K562 (cell line): ENCODE measurements around the gene CALHM1. TPM values are rescaled to one million over a fixed set of nuclear protein-coding genes. Genes with fewer than 3 reads are reported as not detected.

Source experiments
- BDP1 ChIP-seq: IDR thresholded peaks from 3 replicates; pipeline ENCODE4 v1.6.1; 2011; ENCODE audit not compliant: insufficient read length, insufficient read depth
- BMI1 ChIP-seq: fragments of 150-350 bp; IDR thresholded peaks from 2 replicates; pipeline ENCODE4 v1.6.1; 2014; ENCODE audit warnings: low read length
- EHMT2 ChIP-seq: fragments of 450-650 bp; IDR thresholded peaks from 2 replicates; pipeline ENCODE4 v1.6.1; 2018; ENCODE audit warnings: antibody characterized with exemption
- GTF2F1 ChIP-seq: IDR thresholded peaks from 2 replicates; pipeline ENCODE4 v1.6.1; 2011; ENCODE audit warnings: low read depth, low read length, improper control_type of control experiment
- HDAC1 ChIP-seq, 2 experiments: fragments of 450-650 bp; IDR thresholded peaks; 2 replicates each; pipeline ENCODE4 v1.6.1; 2016 to 2017; ENCODE audit warnings: inconsistent platforms in 1 of 2, mild to moderate bottlenecking in 1 of 2, moderate library complexity in 1 of 2
- HDAC3 ChIP-seq: fragments of 450-650 bp; IDR thresholded peaks from 2 replicates; pipeline ENCODE4 v1.6.1; 2018; ENCODE audit warnings: borderline replicate concordance, mild to moderate bottlenecking, moderate library complexity; ENCODE audit not compliant: partially characterized antibody
- KAT2B ChIP-seq: IDR thresholded peaks from one replicate; pipeline ENCODE4 v1.6.1; 2012; ENCODE audit warnings: low read depth, mild to moderate bottlenecking, control low read depth, inconsistent platforms, low read length, moderate library complexity
- RBFOX2 ChIP-seq: fragments of 200-400 bp; formaldehyde crosslinking; IDR thresholded peaks from 2 replicates; pipeline ENCODE4 v1.6.1; 2017; ENCODE audit warnings: low read depth, mild to moderate bottlenecking, low read length, moderate library complexity
- RBM14 ChIP-seq: fragments of 200-400 bp; formaldehyde crosslinking; IDR thresholded peaks from 2 replicates; pipeline ENCODE4 v1.6.1; 2018; ENCODE audit warnings: low read depth, mild to moderate bottlenecking, low read length, moderate library complexity, borderline replicate concordance; ENCODE audit not compliant: insufficient read depth
- SAP30 ChIP-seq: fragments of 200-600 bp; sonication (generic); IDR thresholded peaks from 2 replicates; pipeline ENCODE4 v1.6.1; 2012; ENCODE audit warnings: borderline replicate concordance, low read depth, mild to moderate bottlenecking, moderate library complexity, low read length, control low read depth, inconsistent platforms; ENCODE audit not compliant: insufficient read depth, poor library complexity, severe bottlenecking
- ZNF311 ChIP-seq: fragments of 250-450 bp; sonication (Bioruptor Pico); IDR thresholded peaks from 2 replicates; pipeline ENCODE4 v1.4.0; 2020; ENCODE audit warnings: mild to moderate bottlenecking, moderate library complexity
- polyA plus RNA-seq, 8 experiments: library from polyadenylated mRNA; depleted of rRNA in 4 of 8; stranded (reverse) in 5 of 8; unstranded in 3 of 8; fragments of >200 nt; fragmentation: Nextera tagmentation in 2 of 8; fragmentation: Illumina TruSeq in 1 of 8; extraction: Ambion mirVana in 2 of 8; extraction: Trizol in 1 of 8; gene quantifications; 2 replicates each; pipeline versions ENCODE4 v1.2.1 to v1.2.3, GENCODE V29; 2011 to 2014; ENCODE audit warnings: inconsistent platforms in 1 of 8, missing spikeins in 1 of 8
- total RNA-seq, 7 experiments: library from RNA; depleted of rRNA in 6 of 7; stranded (reverse); fragments of >200 nt in 6 of 7; fragmentation: Illumina TruSeq in 2 of 7; extraction: Trizol in 2 of 7; gene quantifications; 2 replicates each; pipeline versions ENCODE4 v1.2.1 to v1.2.3, GENCODE V29; 2011 to 2021; ENCODE audit warnings: low replicate concordance in 1 of 7
- TF ChIP-seq, protein P1 (sequence below): fragments of 250-450 bp; sonication (Bioruptor Pico); IDR thresholded peaks from 2 replicates; pipeline ENCODE4 v1.4.0; 2020; ENCODE audit warnings: mild to moderate bottlenecking, moderate library complexity, borderline replicate concordance
- TF ChIP-seq, protein P2 (sequence below): fragments of 450-650 bp; IDR thresholded peaks from 2 replicates; pipeline ENCODE4 v1.6.1; 2017; ENCODE audit warnings: antibody characterized with exemption, mild to moderate bottlenecking
- TF ChIP-seq, protein P3 (sequence below): fragments of 450-650 bp; formaldehyde crosslinking; IDR thresholded peaks from 2 replicates; pipeline ENCODE4 v1.4.0; 2022; ENCODE audit warnings: mild to moderate bottlenecking, moderate library complexity
- TF ChIP-seq, protein P4 (sequence below), 2 experiments: fragments of 450-650 bp; IDR thresholded peaks; 2 replicates each; pipeline ENCODE4 v1.6.1; 2018; ENCODE audit warnings: mild to moderate bottlenecking in 2 of 2, low read depth in 1 of 2; ENCODE audit not compliant: partially characterized antibody in 2 of 2

CALHM1 gene
- total and polyA plus RNA-seq, 9 of the 15 experiments (the other 6 are each of a cell fraction or from before 2014, with no cell fraction given) = 0.03 TPM; not detected in 8

DNA sequence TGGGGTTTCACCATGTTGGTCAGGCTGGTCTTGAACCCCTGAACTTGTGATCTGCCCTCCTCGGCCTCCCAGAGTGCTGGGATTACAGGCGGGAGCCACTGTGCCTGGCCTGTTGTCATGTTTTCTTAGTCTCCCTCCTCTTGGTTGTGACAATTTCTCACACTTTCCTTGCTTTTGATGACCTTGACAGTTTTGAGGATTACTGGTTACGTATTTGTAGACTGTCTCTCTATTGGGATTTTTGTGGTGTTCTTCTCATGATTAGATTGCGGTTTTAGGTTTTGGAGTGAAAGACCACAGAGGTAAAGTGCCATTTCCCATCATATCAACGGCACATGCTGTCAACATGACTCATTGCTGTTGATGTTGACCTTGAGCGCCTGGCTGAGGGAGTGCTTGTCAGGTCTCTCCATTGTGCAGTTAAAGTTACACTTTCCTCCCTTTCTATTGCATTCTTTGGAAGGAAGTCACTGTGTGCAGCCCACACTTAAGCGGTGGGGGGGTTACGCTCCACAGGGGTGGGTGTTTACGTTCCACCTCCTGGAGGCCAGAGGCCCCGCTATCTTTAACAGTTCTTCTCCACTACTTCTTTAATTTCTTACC, 45.6 kb upstream of the CALHM1 start (continued):
- TF ChIP-seq SAP30 (no peak), ZNF311 (CRISPR knock-in tag) (no peak), BDP1 (no peak), BMI1 (no peak), GTF2F1 (no peak), EHMT2 (peak; percentile 84; the same call in 1 of the 2 replicates), RBM14 (no peak), KAT2B (no peak), HDAC1 (IDR thresholded peaks at IDR 0.05) (peak in 1 of 2 experiments; percentile 93; a peak in 2 of 4 replicates), RBFOX2 (no peak), HDAC3 (peak; percentile 82)
- TF ChIP-seq, protein P1, sequence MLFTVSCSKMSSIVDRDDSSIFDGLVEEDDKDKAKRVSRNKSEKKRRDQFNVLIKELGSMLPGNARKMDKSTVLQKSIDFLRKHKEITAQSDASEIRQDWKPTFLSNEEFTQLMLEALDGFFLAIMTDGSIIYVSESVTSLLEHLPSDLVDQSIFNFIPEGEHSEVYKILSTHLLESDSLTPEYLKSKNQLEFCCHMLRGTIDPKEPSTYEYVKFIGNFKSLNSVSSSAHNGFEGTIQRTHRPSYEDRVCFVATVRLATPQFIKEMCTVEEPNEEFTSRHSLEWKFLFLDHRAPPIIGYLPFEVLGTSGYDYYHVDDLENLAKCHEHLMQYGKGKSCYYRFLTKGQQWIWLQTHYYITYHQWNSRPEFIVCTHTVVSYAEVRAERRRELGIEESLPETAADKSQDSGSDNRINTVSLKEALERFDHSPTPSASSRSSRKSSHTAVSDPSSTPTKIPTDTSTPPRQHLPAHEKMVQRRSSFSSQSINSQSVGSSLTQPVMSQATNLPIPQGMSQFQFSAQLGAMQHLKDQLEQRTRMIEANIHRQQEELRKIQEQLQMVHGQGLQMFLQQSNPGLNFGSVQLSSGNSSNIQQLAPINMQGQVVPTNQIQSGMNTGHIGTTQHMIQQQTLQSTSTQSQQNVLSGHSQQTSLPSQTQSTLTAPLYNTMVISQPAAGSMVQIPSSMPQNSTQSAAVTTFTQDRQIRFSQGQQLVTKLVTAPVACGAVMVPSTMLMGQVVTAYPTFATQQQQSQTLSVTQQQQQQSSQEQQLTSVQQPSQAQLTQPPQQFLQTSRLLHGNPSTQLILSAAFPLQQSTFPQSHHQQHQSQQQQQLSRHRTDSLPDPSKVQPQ (CRISPR knock-in tag) = no peak
- TF ChIP-seq, protein P2, sequence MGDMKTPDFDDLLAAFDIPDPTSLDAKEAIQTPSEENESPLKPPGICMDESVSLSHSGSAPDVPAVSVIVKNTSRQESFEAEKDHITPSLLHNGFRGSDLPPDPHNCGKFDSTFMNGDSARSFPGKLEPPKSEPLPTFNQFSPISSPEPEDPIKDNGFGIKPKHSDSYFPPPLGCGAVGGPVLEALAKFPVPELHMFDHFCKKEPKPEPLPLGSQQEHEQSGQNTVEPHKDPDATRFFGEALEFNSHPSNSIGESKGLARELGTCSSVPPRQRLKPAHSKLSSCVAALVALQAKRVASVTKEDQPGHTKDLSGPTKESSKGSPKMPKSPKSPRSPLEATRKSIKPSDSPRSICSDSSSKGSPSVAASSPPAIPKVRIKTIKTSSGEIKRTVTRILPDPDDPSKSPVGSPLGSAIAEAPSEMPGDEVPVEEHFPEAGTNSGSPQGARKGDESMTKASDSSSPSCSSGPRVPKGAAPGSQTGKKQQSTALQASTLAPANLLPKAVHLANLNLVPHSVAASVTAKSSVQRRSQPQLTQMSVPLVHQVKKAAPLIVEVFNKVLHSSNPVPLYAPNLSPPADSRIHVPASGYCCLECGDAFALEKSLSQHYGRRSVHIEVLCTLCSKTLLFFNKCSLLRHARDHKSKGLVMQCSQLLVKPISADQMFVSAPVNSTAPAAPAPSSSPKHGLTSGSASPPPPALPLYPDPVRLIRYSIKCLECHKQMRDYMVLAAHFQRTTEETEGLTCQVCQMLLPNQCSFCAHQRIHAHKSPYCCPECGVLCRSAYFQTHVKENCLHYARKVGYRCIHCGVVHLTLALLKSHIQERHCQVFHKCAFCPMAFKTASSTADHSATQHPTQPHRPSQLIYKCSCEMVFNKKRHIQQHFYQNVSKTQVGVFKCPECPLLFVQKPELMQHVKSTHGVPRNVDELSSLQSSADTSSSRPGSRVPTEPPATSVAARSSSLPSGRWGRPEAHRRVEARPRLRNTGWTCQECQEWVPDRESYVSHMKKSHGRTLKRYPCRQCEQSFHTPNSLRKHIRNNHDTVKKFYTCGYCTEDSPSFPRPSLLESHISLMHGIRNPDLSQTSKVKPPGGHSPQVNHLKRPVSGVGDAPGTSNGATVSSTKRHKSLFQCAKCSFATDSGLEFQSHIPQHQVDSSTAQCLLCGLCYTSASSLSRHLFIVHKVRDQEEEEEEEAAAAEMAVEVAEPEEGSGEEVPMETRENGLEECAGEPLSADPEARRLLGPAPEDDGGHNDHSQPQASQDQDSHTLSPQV = no peak
- TF ChIP-seq, protein P3, sequence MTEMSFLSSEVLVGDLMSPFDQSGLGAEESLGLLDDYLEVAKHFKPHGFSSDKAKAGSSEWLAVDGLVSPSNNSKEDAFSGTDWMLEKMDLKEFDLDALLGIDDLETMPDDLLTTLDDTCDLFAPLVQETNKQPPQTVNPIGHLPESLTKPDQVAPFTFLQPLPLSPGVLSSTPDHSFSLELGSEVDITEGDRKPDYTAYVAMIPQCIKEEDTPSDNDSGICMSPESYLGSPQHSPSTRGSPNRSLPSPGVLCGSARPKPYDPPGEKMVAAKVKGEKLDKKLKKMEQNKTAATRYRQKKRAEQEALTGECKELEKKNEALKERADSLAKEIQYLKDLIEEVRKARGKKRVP (CRISPR knock-in tag) = no peak
- TF ChIP-seq, protein P4, sequence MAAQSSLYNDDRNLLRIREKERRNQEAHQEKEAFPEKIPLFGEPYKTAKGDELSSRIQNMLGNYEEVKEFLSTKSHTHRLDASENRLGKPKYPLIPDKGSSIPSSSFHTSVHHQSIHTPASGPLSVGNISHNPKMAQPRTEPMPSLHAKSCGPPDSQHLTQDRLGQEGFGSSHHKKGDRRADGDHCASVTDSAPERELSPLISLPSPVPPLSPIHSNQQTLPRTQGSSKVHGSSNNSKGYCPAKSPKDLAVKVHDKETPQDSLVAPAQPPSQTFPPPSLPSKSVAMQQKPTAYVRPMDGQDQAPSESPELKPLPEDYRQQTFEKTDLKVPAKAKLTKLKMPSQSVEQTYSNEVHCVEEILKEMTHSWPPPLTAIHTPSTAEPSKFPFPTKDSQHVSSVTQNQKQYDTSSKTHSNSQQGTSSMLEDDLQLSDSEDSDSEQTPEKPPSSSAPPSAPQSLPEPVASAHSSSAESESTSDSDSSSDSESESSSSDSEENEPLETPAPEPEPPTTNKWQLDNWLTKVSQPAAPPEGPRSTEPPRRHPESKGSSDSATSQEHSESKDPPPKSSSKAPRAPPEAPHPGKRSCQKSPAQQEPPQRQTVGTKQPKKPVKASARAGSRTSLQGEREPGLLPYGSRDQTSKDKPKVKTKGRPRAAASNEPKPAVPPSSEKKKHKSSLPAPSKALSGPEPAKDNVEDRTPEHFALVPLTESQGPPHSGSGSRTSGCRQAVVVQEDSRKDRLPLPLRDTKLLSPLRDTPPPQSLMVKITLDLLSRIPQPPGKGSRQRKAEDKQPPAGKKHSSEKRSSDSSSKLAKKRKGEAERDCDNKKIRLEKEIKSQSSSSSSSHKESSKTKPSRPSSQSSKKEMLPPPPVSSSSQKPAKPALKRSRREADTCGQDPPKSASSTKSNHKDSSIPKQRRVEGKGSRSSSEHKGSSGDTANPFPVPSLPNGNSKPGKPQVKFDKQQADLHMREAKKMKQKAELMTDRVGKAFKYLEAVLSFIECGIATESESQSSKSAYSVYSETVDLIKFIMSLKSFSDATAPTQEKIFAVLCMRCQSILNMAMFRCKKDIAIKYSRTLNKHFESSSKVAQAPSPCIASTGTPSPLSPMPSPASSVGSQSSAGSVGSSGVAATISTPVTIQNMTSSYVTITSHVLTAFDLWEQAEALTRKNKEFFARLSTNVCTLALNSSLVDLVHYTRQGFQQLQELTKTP (IDR thresholded peaks at IDR 0.05; ENCODE audit: low read depth in 1 of 2, partially characterized antibody in 2 of 2) = no peak
